Body of pancreas (tissue), 4 donors: ENCODE data around the gene KREMEN2.

ENCODE experiments used
- CTCF ChIP-seq, 7 experiments: fragments of 450-650 bp in 4 of 7; fragments of 200-600 bp in 3 of 7; sonication (generic) in 3 of 7; IDR thresholded peaks; one replicate each; pipeline ENCODE4 v1.5.1; 2016 to 2019; ENCODE audit warnings: antibody characterized with exemption in 7 of 7
- POLR2A ChIP-seq, 3 donors: fragments of 450-650 bp; IDR thresholded peaks; one replicate each; pipeline ENCODE4 v1.6.1; 2016; ENCODE audit warnings: antibody characterized with exemption in 3 of 3, mild to moderate bottlenecking in 2 of 3

- TF ChIP-seq CTCF (IDR thresholded peaks at IDR 0.05), result no peak
- no peak for TF ChIP-seq POLR2A (IDR thresholded peaks at IDR 0.05)
These were observed 9.3 kb upstream of the KREMEN2 start for GRCh38 chr16:2954656-2955381.
